T47D (cell line): Measurements from ENCODE around the gene HS6ST1.

Source experiments
- DNase-seq, 2 experiments: peaks; one replicate each; pipeline versions ENCODE4 v3.0.0 to v3.0.0-alpha.2; 2011 to 2012; ENCODE audit warnings: low read depth in 1 of 2, low spot score in 1 of 2
- JUND ChIP-seq: IDR thresholded peaks from 2 replicates; pipeline ENCODE4 v1.6.1; 2012; ENCODE audit warnings: low read depth
- in situ Hi-C: cut with HindIII; loops from 2 replicates; pipeline ENCODE4 v1.10.0; 2016; ENCODE audit warnings: low sequenced_read_pairs, low pct_unique_long_range_greater_than_20kb

Gene HS6ST1

GRCh38 chr2:128245813-128246212 lies 72.9 kb downstream of the HS6ST1 start:
- no peak for DNase-seq
- no peak for TF ChIP-seq JUND
- in situ Hi-C loops = no loop called here

DNA sequence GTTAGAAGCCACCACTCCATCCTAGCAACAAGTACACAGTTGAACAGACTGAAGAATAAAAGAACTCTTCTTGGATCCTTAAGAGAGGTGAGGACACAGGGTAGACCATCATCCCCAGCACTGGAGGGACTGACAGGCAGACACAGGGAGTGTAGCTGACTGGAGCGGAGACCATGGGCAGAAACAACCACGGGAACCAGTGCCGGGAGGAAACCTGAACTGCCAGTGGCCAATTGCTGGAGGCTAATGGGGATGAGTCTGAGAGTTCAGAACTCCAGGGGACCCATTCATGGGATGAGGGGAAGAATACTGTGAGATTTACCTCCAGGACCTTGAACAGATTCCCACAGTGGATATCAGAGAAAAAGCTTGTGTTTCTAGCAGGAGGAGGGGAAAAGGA lies 76.8 kb downstream of the HS6ST1 start:
- in situ Hi-C loops = no loop called here
- no peak for DNase-seq
- TF ChIP-seq JUND = no peak

- TF ChIP-seq JUND = no peak
- in situ Hi-C loops = no loop called here
- no peak for DNase-seq
Measured at GRCh38 chr2:128237911-128238697, 80.6 kb downstream of the HS6ST1 start.

DNA sequence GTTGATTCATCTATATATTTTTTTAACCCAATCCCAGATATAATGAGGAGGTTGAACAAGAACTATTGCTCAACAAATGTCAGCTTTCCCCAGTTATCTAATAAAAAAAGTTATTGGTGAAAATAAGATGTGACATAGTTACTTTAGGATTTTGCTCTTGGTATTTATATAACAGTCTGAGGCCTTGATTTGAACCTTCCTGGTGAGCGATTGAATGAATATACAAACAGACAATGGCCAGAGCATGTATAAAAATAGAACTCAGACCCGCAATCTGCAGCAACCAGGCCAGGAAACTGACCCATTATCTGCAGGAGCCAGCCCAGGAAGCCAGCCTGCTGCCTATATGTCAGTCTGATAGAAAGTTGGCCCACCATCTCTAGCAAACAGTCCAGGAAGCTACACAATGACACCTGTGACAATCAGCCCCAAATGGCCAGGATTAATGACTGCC lies 81.6 kb downstream of the HS6ST1 start:
- no peak for TF ChIP-seq JUND
- DNase-seq = no peak
- in situ Hi-C loops = no loop called here

DNA sequence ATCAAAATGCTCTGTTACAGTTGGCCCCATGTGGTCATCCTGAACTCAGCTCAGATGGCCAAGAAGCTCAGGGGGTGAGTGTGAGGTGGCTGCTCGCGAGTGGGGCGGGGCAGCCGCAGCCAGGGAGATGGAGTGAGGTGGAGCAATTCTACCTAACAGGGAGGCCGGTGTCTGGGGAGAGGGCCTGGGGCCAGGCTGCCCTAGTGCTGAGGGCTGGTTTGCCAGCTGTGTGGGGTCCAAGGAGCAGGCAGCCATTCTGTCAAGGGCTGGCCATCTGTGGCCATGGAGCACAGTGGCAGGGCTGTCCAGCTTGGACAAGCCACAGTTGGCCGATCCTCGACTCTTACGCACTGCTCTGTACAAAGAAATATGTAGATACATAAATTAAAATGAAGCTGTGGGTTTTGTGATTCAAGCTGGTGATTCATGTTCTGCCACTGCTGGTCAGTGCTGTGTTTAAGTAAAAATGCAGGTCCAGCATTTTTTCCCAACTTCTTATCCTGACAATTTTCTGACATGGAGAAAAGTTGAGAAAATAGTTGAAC lies 82.1 kb downstream of the HS6ST1 start:
- no peak for TF ChIP-seq JUND
- in situ Hi-C loops = no loop called here
- DNase-seq = no peak

DNA sequence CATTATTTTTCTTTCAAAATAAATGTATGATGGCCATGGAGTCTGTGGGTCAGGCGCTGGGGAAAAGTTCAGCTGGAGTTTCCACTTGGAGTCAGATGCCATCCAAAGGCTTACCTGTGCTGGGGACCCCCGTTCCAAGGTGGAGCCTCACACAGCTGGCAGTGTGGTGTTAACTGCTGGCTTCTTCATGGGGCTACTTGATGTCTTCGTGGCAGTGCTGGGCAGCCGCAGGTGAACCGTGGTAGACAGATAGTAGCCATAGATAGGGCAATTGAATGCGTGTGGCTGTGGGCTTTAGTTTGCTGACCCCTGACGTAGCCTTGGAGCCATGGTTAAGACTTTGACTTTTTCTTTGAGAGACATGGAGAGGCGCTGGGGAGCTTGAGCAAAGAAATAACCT lies 83.1 kb downstream of the HS6ST1 start:
- in situ Hi-C loops = no loop called here
- TF ChIP-seq JUND = no peak
- no peak for DNase-seq

DNA sequence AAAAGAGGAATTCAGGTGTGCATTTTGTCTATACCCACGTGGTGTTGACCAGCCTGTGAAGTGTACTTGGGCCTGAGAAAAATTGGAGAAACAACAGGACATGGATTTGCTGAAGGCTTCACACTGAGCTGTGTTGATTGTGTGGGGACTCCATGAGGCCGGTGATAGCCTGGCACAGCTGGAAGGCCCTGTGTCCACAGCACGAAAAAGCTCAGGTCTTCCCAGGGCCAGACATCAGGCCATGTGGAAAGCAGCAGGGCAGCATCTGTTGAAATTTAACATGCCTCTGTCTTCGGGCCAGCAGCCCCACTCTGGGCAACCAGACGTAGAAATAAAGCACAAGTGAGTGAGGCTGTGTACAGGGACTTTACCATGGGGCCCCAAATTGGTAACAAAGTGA lies 84.1 kb downstream of the HS6ST1 start:
- TF ChIP-seq JUND = no peak
- in situ Hi-C loops = no loop called here
- DNase-seq = no peak

- in situ Hi-C loops = no loop called here
- no peak for TF ChIP-seq JUND
- no peak for DNase-seq
Measured at GRCh38 chr2:128233790-128234395, 84.8 kb downstream of the HS6ST1 start.

DNA sequence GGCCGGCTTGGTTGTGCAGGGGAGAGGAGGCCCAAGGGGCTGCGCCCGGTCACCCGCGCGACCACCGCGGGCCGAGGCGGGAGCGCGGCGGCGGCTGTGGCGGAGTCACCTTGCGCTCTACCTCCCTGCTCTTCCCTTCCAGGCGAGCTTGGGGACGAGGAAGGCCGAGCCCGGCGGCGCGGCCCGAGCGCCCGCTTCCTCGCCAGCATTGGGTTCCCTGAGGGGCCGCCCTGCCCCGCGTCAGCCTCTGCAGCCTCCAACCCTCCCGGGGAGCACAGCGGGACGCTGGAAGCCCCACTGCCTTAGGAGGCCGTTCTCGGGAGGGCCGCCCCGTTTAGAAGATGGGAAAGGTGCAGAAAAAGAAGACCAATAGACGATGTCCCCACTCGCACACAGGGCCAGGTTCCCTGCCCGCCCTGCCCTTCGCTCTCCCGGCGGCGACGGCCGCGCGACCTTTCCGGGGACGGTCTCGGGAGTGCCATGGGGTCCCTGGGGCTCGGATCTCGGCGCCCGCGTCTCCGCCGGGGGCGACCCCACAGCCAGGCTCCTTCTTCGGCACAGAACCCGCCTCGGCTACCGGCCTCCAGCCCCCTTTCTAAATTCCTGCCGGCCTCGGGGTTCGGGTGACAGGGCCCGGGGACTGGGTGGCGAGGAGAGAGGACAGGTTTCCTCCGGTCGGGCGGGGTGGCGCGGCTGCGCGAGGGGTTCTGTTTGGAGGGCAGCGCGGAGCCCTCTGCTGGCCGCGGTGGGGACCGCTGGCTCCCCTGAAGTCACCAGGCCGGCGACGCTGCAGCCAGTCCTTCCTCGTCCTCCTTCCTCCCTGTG lies 85.5 kb downstream of the HS6ST1 start:
- no peak for TF ChIP-seq JUND
- in situ Hi-C loops = no loop called here

DNA sequence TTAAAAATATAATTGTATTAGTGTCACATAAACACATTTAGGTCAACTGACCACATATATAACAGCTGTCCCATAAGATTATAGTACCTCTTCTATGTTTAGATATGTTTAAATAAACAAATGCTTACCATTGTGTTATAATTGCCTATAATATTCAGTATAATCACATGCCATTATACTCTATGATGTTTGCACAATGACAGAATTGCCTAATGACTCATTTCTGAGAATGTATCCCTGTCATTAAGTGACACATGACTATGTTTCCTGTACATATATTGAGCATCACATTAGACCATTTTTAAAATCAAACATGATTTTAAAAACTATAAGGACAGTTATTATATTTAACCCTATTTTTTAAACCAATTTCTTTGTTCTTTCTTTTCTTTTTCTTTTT lies 89.8 kb downstream of the HS6ST1 start:
- DNase-seq = peak in 1 of 2 experiments; percentile 12
- no peak for TF ChIP-seq JUND
- in situ Hi-C loops = no loop called here

More for the DNA sequence above, 85.5 kb downstream of the HS6ST1 start:
- DNase-seq = peak; percentile 81 to 87

- no peak for TF ChIP-seq JUND
- in situ Hi-C loops = no loop called here
Measured at GRCh38 chr2:128227862-128228261, 90.8 kb downstream of the HS6ST1 start.

GRCh38 chr2:128219891-128220290 lies 98.8 kb downstream of the HS6ST1 start:
- in situ Hi-C loops = no loop called here
- no peak for DNase-seq
- no peak for TF ChIP-seq JUND

More at GRCh38 chr2:128227862-128228261, 90.8 kb downstream of the HS6ST1 start:
- DNase-seq = no peak
